ENCODE data around the gene TCEANC2.

The TCEANC2 gene

DNA sequence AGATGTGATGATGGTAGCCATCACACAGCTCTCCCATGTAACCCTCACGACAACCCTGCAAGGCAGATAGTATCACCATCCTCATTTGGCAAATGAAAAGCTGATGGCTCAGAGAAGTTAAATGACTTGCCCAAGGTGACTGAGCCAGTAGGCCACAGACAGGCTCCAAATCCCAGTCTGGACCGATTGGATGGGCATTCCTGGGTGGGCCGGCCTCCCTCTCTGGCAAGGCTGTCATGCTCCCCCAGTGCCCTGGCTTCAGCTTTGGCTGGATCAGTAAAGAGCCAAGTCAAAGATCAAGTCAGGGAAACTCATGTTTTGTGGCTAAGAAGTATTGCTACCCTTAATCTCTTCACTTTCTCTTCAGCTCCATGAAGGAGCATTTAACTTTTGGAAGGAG is 58.2 kb downstream of the TCEANC2 start:
- no peak overlapping the region for H3K4me3 ChIP-seq (ENCODE audit: low read depth, low read length, poor library complexity, severe bottlenecking)
- H2AFZ ChIP-seq (ENCODE audit: low read length), result no peak overlapping the region
- no peaks in the 10 kb centered on the region for H3K9me3 ChIP-seq (ENCODE audit: low read length)
- no peak overlapping the region for H3K27ac ChIP-seq (ENCODE audit: low read depth, low read length, poor library complexity, severe bottlenecking)
- H3K36me3 ChIP-seq (ENCODE audit: insufficient read depth, low read length), result no peaks in the 10 kb centered on the region
- H3K9ac ChIP-seq (ENCODE audit: low read length), result no peak overlapping the region
- no peaks in the 10 kb centered on the region for H3K79me2 ChIP-seq (ENCODE audit: insufficient read depth, low read length)
- no peaks in the 10 kb centered on the region for H4K20me1 ChIP-seq (ENCODE audit: insufficient read depth, low read length)
- H3K27me3 ChIP-seq (ENCODE audit: insufficient read depth, low read length), result peaks cover 4% of the 10 kb centered on the region; the same call in 1 of the 2 replicates
- TF ChIP-seq, protein P1, sequence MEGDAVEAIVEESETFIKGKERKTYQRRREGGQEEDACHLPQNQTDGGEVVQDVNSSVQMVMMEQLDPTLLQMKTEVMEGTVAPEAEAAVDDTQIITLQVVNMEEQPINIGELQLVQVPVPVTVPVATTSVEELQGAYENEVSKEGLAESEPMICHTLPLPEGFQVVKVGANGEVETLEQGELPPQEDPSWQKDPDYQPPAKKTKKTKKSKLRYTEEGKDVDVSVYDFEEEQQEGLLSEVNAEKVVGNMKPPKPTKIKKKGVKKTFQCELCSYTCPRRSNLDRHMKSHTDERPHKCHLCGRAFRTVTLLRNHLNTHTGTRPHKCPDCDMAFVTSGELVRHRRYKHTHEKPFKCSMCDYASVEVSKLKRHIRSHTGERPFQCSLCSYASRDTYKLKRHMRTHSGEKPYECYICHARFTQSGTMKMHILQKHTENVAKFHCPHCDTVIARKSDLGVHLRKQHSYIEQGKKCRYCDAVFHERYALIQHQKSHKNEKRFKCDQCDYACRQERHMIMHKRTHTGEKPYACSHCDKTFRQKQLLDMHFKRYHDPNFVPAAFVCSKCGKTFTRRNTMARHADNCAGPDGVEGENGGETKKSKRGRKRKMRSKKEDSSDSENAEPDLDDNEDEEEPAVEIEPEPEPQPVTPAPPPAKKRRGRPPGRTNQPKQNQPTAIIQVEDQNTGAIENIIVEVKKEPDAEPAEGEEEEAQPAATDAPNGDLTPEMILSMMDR (IDR thresholded peaks at IDR 0.05; ENCODE audit: low read length), result no peak
- no peaks in the 10 kb centered on the region for H3K9me2 ChIP-seq (ENCODE audit: low read depth, low read length)
- no peaks in the 10 kb centered on the region for H3K4me1 ChIP-seq (ENCODE audit: insufficient read depth, low read length, severe bottlenecking)
- no peaks in the 10 kb centered on the region for H3F3A ChIP-seq (ENCODE audit: insufficient read depth, low read length)
- no peak overlapping the region for H3K4me2 ChIP-seq (ENCODE audit: low read length)

DNA sequence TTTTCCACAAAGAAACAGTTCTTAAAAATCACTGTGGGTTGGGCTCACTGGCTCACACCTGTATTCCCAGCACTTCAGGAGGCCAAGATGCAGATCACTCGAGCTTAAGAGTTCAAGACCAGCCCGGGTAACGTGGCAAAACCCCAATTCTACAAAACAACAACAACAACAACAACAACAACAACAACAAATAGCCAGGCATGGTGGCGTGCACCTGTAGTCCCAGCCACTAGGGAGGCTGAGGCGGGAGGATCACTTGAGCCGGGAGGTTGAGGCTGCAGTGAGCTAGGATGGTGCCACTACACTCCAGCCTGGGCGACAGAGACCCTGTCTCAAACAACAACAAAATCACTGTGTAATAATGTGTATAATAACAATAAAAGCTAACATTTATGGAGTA is 58.6 kb downstream of the TCEANC2 start:
- no peak overlapping the region for H2AFZ ChIP-seq (ENCODE audit: low read length)
- H3K9me2 ChIP-seq (ENCODE audit: low read depth, low read length), result no peaks in the 10 kb centered on the region
- no peaks in the 10 kb centered on the region for H3K4me1 ChIP-seq (ENCODE audit: insufficient read depth, low read length, severe bottlenecking)
- no peak overlapping the region for H3K9ac ChIP-seq (ENCODE audit: low read length)
- H3K79me2 ChIP-seq (ENCODE audit: insufficient read depth, low read length), result no peaks in the 10 kb centered on the region
- no peak overlapping the region for H3K27ac ChIP-seq (ENCODE audit: low read depth, low read length, poor library complexity, severe bottlenecking)
- no peak overlapping the region for H3K4me3 ChIP-seq (ENCODE audit: low read depth, low read length, poor library complexity, severe bottlenecking)
- no peaks in the 10 kb centered on the region for H3F3A ChIP-seq (ENCODE audit: insufficient read depth, low read length)
- H3K4me2 ChIP-seq (ENCODE audit: low read length), result no peak overlapping the region
- TF ChIP-seq EZH2 (IDR thresholded peaks at IDR 0.05; ENCODE audit: borderline replicate concordance, low read length), result no peak
- TF ChIP-seq, protein P1 (IDR thresholded peaks at IDR 0.05; ENCODE audit: low read length), result no peak
- peaks cover 4% of the 10 kb centered on the region; the same call in 1 of the 2 replicates for H3K27me3 ChIP-seq (ENCODE audit: insufficient read depth, low read length)
- H3K36me3 ChIP-seq (ENCODE audit: insufficient read depth, low read length), result no peaks in the 10 kb centered on the region
- H3K9me3 ChIP-seq (ENCODE audit: low read length), result no peaks in the 10 kb centered on the region
- H4K20me1 ChIP-seq (ENCODE audit: insufficient read depth, low read length), result no peaks in the 10 kb centered on the region

DNA sequence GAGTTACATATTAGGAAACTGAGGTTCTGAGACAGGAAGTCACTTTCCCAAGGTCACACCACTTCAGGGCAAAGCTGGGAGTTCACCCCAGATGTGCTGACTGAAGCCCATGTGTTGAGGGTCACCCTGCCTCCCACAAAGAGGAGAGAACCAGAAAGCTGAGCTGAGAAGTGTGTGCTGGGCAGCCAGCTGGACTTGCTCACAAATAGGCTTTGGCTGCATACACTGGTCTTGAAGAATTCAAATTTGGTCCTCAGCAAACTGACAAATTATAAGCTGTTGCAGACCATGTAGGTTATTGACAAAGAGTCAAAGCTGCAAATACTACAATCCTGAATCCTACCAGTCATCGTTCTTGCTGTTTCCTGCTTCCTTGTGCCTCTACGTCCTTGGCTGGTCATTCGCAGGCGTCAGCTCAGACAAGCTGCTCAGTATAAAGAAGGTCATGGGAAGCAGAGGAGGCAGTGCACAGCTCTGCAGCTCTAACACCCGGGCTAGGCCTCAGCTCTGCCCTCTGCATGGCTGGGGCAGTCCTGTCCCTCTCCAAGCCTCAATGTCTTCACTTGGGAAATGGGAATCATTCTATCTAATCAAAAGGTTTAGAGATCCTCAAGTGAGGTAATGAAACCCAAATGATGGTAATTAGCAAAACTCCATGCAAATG is 59.4 kb downstream of the TCEANC2 start:
- H3K4me2 ChIP-seq (ENCODE audit: low read length), result no peak overlapping the region
- no peak for TF ChIP-seq EZH2 (IDR thresholded peaks at IDR 0.05; ENCODE audit: borderline replicate concordance, low read length)
- TF ChIP-seq, protein P1 (IDR thresholded peaks at IDR 0.05; ENCODE audit: low read length), result no peak
- H3K27ac ChIP-seq (ENCODE audit: low read depth, low read length, poor library complexity, severe bottlenecking), result no peak overlapping the region
- no peaks in the 10 kb centered on the region for H3F3A ChIP-seq (ENCODE audit: insufficient read depth, low read length)
- no peaks in the 10 kb centered on the region for H3K9me3 ChIP-seq (ENCODE audit: low read length)
- no peaks in the 10 kb centered on the region for H3K79me2 ChIP-seq (ENCODE audit: insufficient read depth, low read length)
- no peak overlapping the region for H3K9ac ChIP-seq (ENCODE audit: low read length)
- H3K36me3 ChIP-seq (ENCODE audit: insufficient read depth, low read length), result no peaks in the 10 kb centered on the region
- no peaks in the 10 kb centered on the region for H3K9me2 ChIP-seq (ENCODE audit: low read depth, low read length)
- H3K27me3 ChIP-seq (ENCODE audit: insufficient read depth, low read length), result peaks cover 4% of the 10 kb centered on the region; the same call in 1 of the 2 replicates
- no peak overlapping the region for H3K4me3 ChIP-seq (ENCODE audit: low read depth, low read length, poor library complexity, severe bottlenecking)
- H2AFZ ChIP-seq (ENCODE audit: low read length), result no peak overlapping the region
- no peaks in the 10 kb centered on the region for H4K20me1 ChIP-seq (ENCODE audit: insufficient read depth, low read length)
- no peaks in the 10 kb centered on the region for H3K4me1 ChIP-seq (ENCODE audit: insufficient read depth, low read length, severe bottlenecking)
